GM23338 (cell line): Measurements from ENCODE around the gene ABCA13. TPM values are rescaled to one million over a fixed set of nuclear protein-coding genes. Genes with fewer than 3 reads are reported as not detected.

Source experiments
- ATAC-seq: fragments of 200-7000 bp; cut with Tn5 transposase; 3 replicates; pipeline ENCODE4 v1.9.1; 2020
- DNase-seq: peaks from one replicate; pipeline ENCODE4 v3.0.0-alpha.2; 2015; ENCODE audit warnings: low spot score
- H2AFZ ChIP-seq: fragments of 200-600 bp; sonication (generic); 2 replicates; pipeline ENCODE4 v1.8.0; 2016; ENCODE audit warnings: antibody characterized with exemption, mild to moderate bottlenecking, moderate library complexity
- H3F3A ChIP-seq: fragments of 200-600 bp; sonication (generic); replicated peaks from 2 replicates; pipeline ENCODE4 v1.8.0; 2017; ENCODE audit warnings: antibody characterized with exemption, mixed run types, low read depth
- H3K27ac ChIP-seq: fragments of 200-600 bp; sonication (generic); 2 replicates; pipeline ENCODE4 v1.6.1; 2016; ENCODE audit warnings: low read depth
- H3K27me3 ChIP-seq: fragments of 200-600 bp; sonication (generic); 2 replicates; pipeline ENCODE4 v1.8.0; 2016; ENCODE audit warnings: mild to moderate bottlenecking, mixed run types, moderate library complexity; ENCODE audit not compliant: insufficient read depth
- H3K36me3 ChIP-seq: fragments of 200-600 bp; sonication (generic); 2 replicates; pipeline ENCODE4 v1.8.0; 2016; ENCODE audit warnings: mild to moderate bottlenecking; ENCODE audit not compliant: insufficient read depth
- H3K4me1 ChIP-seq: fragments of 200-600 bp; sonication (generic); 2 replicates; pipeline ENCODE4 v1.8.0; 2016; ENCODE audit warnings: mild to moderate bottlenecking, moderate library complexity; ENCODE audit not compliant: insufficient read depth
- H3K4me2 ChIP-seq: fragments of 200-600 bp; sonication (generic); 2 replicates; pipeline ENCODE4 v1.7.1; 2017; ENCODE audit warnings: mixed run types
- H3K4me3 ChIP-seq: fragments of 200-600 bp; sonication (generic); 2 replicates; pipeline ENCODE4 v1.6.1; 2016; ENCODE audit warnings: mixed run types
- H3K79me2 ChIP-seq: fragments of 200-600 bp; sonication (generic); replicated peaks from 2 replicates; pipeline ENCODE4 v1.8.0; 2017; ENCODE audit warnings: mild to moderate bottlenecking; ENCODE audit not compliant: insufficient read depth
- H3K9me2 ChIP-seq: fragments of 200-600 bp; sonication (generic); 2 replicates; pipeline ENCODE4 v1.8.0; 2017; ENCODE audit not compliant: insufficient read depth
- H4K20me1 ChIP-seq: fragments of 200-600 bp; sonication (generic); replicated peaks from 2 replicates; pipeline ENCODE4 v1.8.0; 2017; ENCODE audit warnings: mild to moderate bottlenecking; ENCODE audit not compliant: insufficient read depth
- H3K27ac Mint-ChIP-seq: 2 replicates; pipeline ENCODE4 v1.8.0; 2020; ENCODE audit warnings: inconsistent platforms, mild to moderate bottlenecking, moderate library complexity, mixed read lengths
- H3K27me3 Mint-ChIP-seq: 3 replicates; pipeline ENCODE4 v1.8.0; 2022; ENCODE audit warnings: low read depth, mild to moderate bottlenecking, moderate library complexity, mixed read lengths, inconsistent platforms; ENCODE audit not compliant: insufficient read depth, poor library complexity
- H3K36me3 Mint-ChIP-seq: 3 replicates; pipeline ENCODE4 v1.8.0; 2021; ENCODE audit warnings: low read depth, mild to moderate bottlenecking, inconsistent platforms, moderate library complexity, mixed read lengths
- H3K4me1 Mint-ChIP-seq: 3 replicates; pipeline ENCODE4 v1.8.0; 2020; ENCODE audit warnings: mild to moderate bottlenecking, inconsistent platforms, mixed read lengths
- H3K4me3 Mint-ChIP-seq: 3 replicates; pipeline ENCODE4 v1.8.0; 2021; ENCODE audit warnings: moderate library complexity, mild to moderate bottlenecking, inconsistent platforms, mixed read lengths
- H3K9me3 Mint-ChIP-seq: 3 replicates; pipeline ENCODE4 v1.8.0; 2020; ENCODE audit warnings: moderate library complexity, mild to moderate bottlenecking, inconsistent platforms, mixed read lengths
- CREB1 ChIP-seq: fragments of 250-450 bp; sonication (Bioruptor Pico); IDR thresholded peaks from 2 replicates; pipeline ENCODE4 v1.5.0; 2020; ENCODE audit warnings: low read depth, mild to moderate bottlenecking, moderate library complexity
- CTCF ChIP-seq, 2 experiments: fragments of 200-600 bp in 1 of 2; sonication (generic) in 1 of 2; conservative IDR thresholded peaks; 2 replicates each; pipeline versions ENCODE4 v1.5.1 to v1.6.1; 2016 to 2017; ENCODE audit warnings: antibody characterized with exemption in 2 of 2, low read depth in 2 of 2, mild to moderate bottlenecking in 2 of 2, moderate library complexity in 1 of 2
- ETS1 ChIP-seq: IDR thresholded peaks from 2 replicates; pipeline ENCODE4 v1.6.1; 2016; ENCODE audit warnings: antibody characterized with exemption
- polyA plus RNA-seq: library from polyadenylated mRNA; unstranded; fragments of >200 nt; fragmentation: Nextera tagmentation; extraction: Ambion mirVana; gene quantifications from 2 replicates; pipeline ENCODE4 v1.2.1, GENCODE V29; 2016
- total RNA-seq: library from RNA; depleted of rRNA; stranded (reverse); fragments of >200 nt; shearing (Covaris generic); gene quantifications from 2 replicates; pipeline ENCODE4 v1.2.3, GENCODE V29; 2014

The ABCA13 gene
- total and polyA plus RNA-seq, 2 experiments from 2014 or later, result 0.21 TPM; not detected in 1

GRCh38 chr7:48454750-48455192 lies 283.5 kb downstream of the ABCA13 start:
- H3K27ac ChIP-seq, result no peak overlapping the region
- peak; percentile 93 for ATAC-seq
- H3K36me3 Mint-ChIP-seq, result no peaks in the 10 kb centered on the region
- no peak overlapping the region for H3K4me2 ChIP-seq
- no peaks in the 10 kb centered on the region for H3K4me1 Mint-ChIP-seq
- peak; percentile 43 for DNase-seq
- H3K36me3 ChIP-seq, result no peaks in the 10 kb centered on the region
- H3K9me2 ChIP-seq, result no peaks in the 10 kb centered on the region
- H4K20me1 ChIP-seq, result no peaks in the 10 kb centered on the region
- no peak overlapping the region for H3K4me3 Mint-ChIP-seq
- 0 out of 2 replicates have a peak overlapping the region, but pooled peaks have one; percentile 93 for H2AFZ ChIP-seq
- H3K79me2 ChIP-seq, result no peaks in the 10 kb centered on the region
- H3K9me3 Mint-ChIP-seq, result no peaks in the 10 kb centered on the region
- TF ChIP-seq CREB1 (no peak), CTCF (conservative IDR thresholded peaks at IDR 0.05; ENCODE audit: low read depth in 2 of 2) (peak in 1 of 2 experiments; percentile 65; a peak in 2 of 4 replicates)
- no peak overlapping the region for H3K4me3 ChIP-seq
- no peaks in the 10 kb centered on the region for H3F3A ChIP-seq
- H3K27ac Mint-ChIP-seq, result no peak overlapping the region
- no peaks in the 10 kb centered on the region for H3K27me3 ChIP-seq
- H3K4me1 ChIP-seq, result no peaks in the 10 kb centered on the region
- no peaks in the 10 kb centered on the region for H3K27me3 Mint-ChIP-seq

- Histone ChIP-seq H2AFZ (peak overlapping the region; percentile 93), H3K9me2 (peaks cover 4% of the 10 kb centered on the region; the same call in 1 of the 2 replicates), H3K4me3 (no peak overlapping the region), H3K27me3 (no peaks in the 10 kb centered on the region), H3K36me3 (no peaks in the 10 kb centered on the region), H3K27ac (no peak overlapping the region), H3F3A (no peaks in the 10 kb centered on the region), H3K79me2 (no peaks in the 10 kb centered on the region), H3K4me2 (no peak overlapping the region), H3K4me1 (no peaks in the 10 kb centered on the region), H4K20me1 (no peaks in the 10 kb centered on the region)
- Mint-ChIP-seq H3K27me3 (no peaks in the 10 kb centered on the region), H3K4me1 (no peaks in the 10 kb centered on the region), H3K4me3 (no peak overlapping the region), H3K36me3 (no peaks in the 10 kb centered on the region), H3K27ac (no peak overlapping the region), H3K9me3 (no peaks in the 10 kb centered on the region)
- peak; percentile 75 for ATAC-seq
- DNase-seq, result peak; percentile 16
- TF ChIP-seq ETS1 (no peak), CTCF (conservative IDR thresholded peaks at IDR 0.05; ENCODE audit: low read depth in 2 of 2) (0 out of 4 replicates have a peak, but pooled peaks of 1 of the 2 experiments have one; percentile 7)
These were observed 284.1 kb downstream of the ABCA13 start for GRCh38 chr7:48455363-48455762.
